ENCODE measurements around the gene MAPK11. TPM values are rescaled to one million over a fixed set of nuclear protein-coding genes. Genes with fewer than 3 reads are reported as not detected.

MAPK11 gene
- total and polyA plus RNA-seq, 9 of the 15 experiments (the other 6 are each of a cell fraction or from before 2014, with no cell fraction given): 0.06 to 14.6 (median 5.3) TPM

GRCh38 chr22:50260801-50261614 is 9.2 kb downstream of the MAPK11 start (continued):
- no peak for TF ChIP-seq RNF219 (CRISPR knock-in tag; IDR thresholded peaks at IDR 0.05)
- peak; percentile 20 to 45; a peak in 2 of 4 replicates for TF ChIP-seq MNT (conservative IDR thresholded peaks at IDR 0.05)
- no peak for TF ChIP-seq ZNF282 (CRISPR knock-in tag; IDR thresholded peaks at IDR 0.05)
- TF ChIP-seq CGGBP1 (CRISPR knock-in tag; IDR thresholded peaks at IDR 0.05): no peak
- no peak for TF ChIP-seq XRCC5 (IDR thresholded peaks at IDR 0.05; ENCODE audit: low read depth, low read length)
- no peak for TF ChIP-seq ZBED1 (IDR thresholded peaks at IDR 0.05)
- TF ChIP-seq NCOA6 (IDR thresholded peaks at IDR 0.05): no peak
- TF ChIP-seq SLC30A9 (CRISPR knock-in tag; IDR thresholded peaks at IDR 0.05): no peak
- TF ChIP-seq NFYB (IDR thresholded peaks at IDR 0.05; ENCODE audit: extremely low read depth, insufficient read length): no peak
- no peak for TF ChIP-seq THAP7 (CRISPR knock-in tag; IDR thresholded peaks at IDR 0.05)
- TF ChIP-seq XRCC4 (IDR thresholded peaks at IDR 0.05; ENCODE audit: extremely low read depth, insufficient read depth, insufficient read length): no peak
- TF ChIP-seq ZNF584 (CRISPR knock-in tag; IDR thresholded peaks at IDR 0.05; ENCODE audit: low read depth): no peak
- TF ChIP-seq HNRNPH1 (optimal IDR thresholded peaks at IDR 0.05; ENCODE audit: low read depth, low read length): no peak
- no peak for TF ChIP-seq LARP7 (IDR thresholded peaks at IDR 0.05)
- no peak for TF ChIP-seq SMARCA5 (IDR thresholded peaks at IDR 0.05)
- no peak for TF ChIP-seq U2AF2 (optimal IDR thresholded peaks at IDR 0.05; ENCODE audit: low read depth, low read length)
- no peak for TF ChIP-seq SP1 (CRISPR knock-in tag; IDR thresholded peaks at IDR 0.05)
- no peak for TF ChIP-seq TCF3 (CRISPR knock-in tag; IDR thresholded peaks at IDR 0.05)
- no peak for TF ChIP-seq SUPT5H (IDR thresholded peaks at IDR 0.05)
- no peak for TF ChIP-seq TAF15 (IDR thresholded peaks at IDR 0.05; ENCODE audit: low read depth, low read length)
- TF ChIP-seq ASH1L (IDR thresholded peaks at IDR 0.05; ENCODE audit: borderline replicate concordance, low read depth, partially characterized antibody): no peak
- no peak for TF ChIP-seq MLLT1 (IDR thresholded peaks at IDR 0.05)
- no peak for TF ChIP-seq ARID2 (IDR thresholded peaks at IDR 0.05)

All from K562 (cell line).